ENCODE data around the gene ANO1.

The ANO1 gene

GRCh38 chr11:70030412-70030811 is 47.7 kb upstream of the ANO1 start:
- no peak for ATAC-seq
- no peak for TF ChIP-seq ZNF70 (CRISPR knock-in tag; IDR thresholded peaks at IDR 0.05)
- no peak for TF ChIP-seq CREB5 (CRISPR knock-in tag; IDR thresholded peaks at IDR 0.05; ENCODE audit: low read depth)
- no peak for TF ChIP-seq ZNF8 (CRISPR knock-in tag; IDR thresholded peaks at IDR 0.05)
- TF ChIP-seq PATZ1 (CRISPR knock-in tag; IDR thresholded peaks at IDR 0.05; ENCODE audit: borderline replicate concordance): no peak
- TF ChIP-seq TCF4 (CRISPR knock-in tag; IDR thresholded peaks at IDR 0.05; ENCODE audit: borderline replicate concordance): no peak
- TF ChIP-seq ARNTL (CRISPR knock-in tag; IDR thresholded peaks at IDR 0.05; ENCODE audit: borderline replicate concordance, low read depth): no peak
- no peak for TF ChIP-seq ZNF565 (CRISPR knock-in tag; conservative IDR thresholded peaks at IDR 0.05; ENCODE audit: low read depth)
- no peak for TF ChIP-seq TSHZ2 (CRISPR knock-in tag; IDR thresholded peaks at IDR 0.05)
- no peak for TF ChIP-seq GLIS3 (CRISPR knock-in tag; IDR thresholded peaks at IDR 0.05)
- no peak for TF ChIP-seq ZFP30 (CRISPR knock-in tag; IDR thresholded peaks at IDR 0.05)
- no peak for TF ChIP-seq CSRNP3 (CRISPR knock-in tag; IDR thresholded peaks at IDR 0.05)
- TF ChIP-seq CSDC2 (CRISPR knock-in tag; IDR thresholded peaks at IDR 0.05): no peak
- no peak for TF ChIP-seq ZFP3 (CRISPR knock-in tag; IDR thresholded peaks at IDR 0.05)
- TF ChIP-seq SNAI2 (CRISPR knock-in tag; IDR thresholded peaks at IDR 0.05): no peak
- no peak for TF ChIP-seq BACH2 (CRISPR knock-in tag; IDR thresholded peaks at IDR 0.05; ENCODE audit: borderline replicate concordance)
- TF ChIP-seq TOX (CRISPR knock-in tag; IDR thresholded peaks at IDR 0.05; ENCODE audit: borderline replicate concordance): no peak
- TF ChIP-seq ZC3H10 (CRISPR knock-in tag; IDR thresholded peaks at IDR 0.05): no peak

GRCh38 chr11:70031631-70032469 is 46.3 kb upstream of the ANO1 start:
- no peak for ATAC-seq
- TF ChIP-seq POU6F1 (CRISPR knock-in tag; IDR thresholded peaks at IDR 0.05; ENCODE audit: borderline replicate concordance, low read depth): no peak
- TF ChIP-seq OSR1 (CRISPR knock-in tag; IDR thresholded peaks at IDR 0.05): no peak
- TF ChIP-seq SNAI2 (CRISPR knock-in tag; IDR thresholded peaks at IDR 0.05): no peak
- no peak for TF ChIP-seq ZFP30 (CRISPR knock-in tag; IDR thresholded peaks at IDR 0.05)
- no peak for TF ChIP-seq ARNTL (CRISPR knock-in tag; IDR thresholded peaks at IDR 0.05; ENCODE audit: borderline replicate concordance, low read depth)
- TF ChIP-seq CSDC2 (CRISPR knock-in tag; IDR thresholded peaks at IDR 0.05): no peak
- TF ChIP-seq TOX (CRISPR knock-in tag; IDR thresholded peaks at IDR 0.05; ENCODE audit: borderline replicate concordance): no peak
- no peak for TF ChIP-seq GLIS3 (CRISPR knock-in tag; IDR thresholded peaks at IDR 0.05)
- TF ChIP-seq CREB5 (CRISPR knock-in tag; IDR thresholded peaks at IDR 0.05; ENCODE audit: low read depth): no peak
- no peak for TF ChIP-seq ZC3H10 (CRISPR knock-in tag; IDR thresholded peaks at IDR 0.05)
- TF ChIP-seq RARB (CRISPR knock-in tag; IDR thresholded peaks at IDR 0.05): no peak
- no peak for TF ChIP-seq ZFP3 (CRISPR knock-in tag; IDR thresholded peaks at IDR 0.05)
- TF ChIP-seq ESRRG (CRISPR knock-in tag; IDR thresholded peaks at IDR 0.05): no peak
- no peak for TF ChIP-seq TSHZ2 (CRISPR knock-in tag; IDR thresholded peaks at IDR 0.05)

Data from SK-N-SH treated with all-trans-retinoic acid at 6 μM for 48 hours (cell line).